GM12865 (cell line): ENCODE data around the gene SPRED2.
"Not testable (repeated sequence)": the region's sequence is repeated elsewhere in the genome, so short reads cannot be mapped to it uniquely, and the experiment has no call there.

Source experiments
- DNase-seq: peaks from one replicate; pipeline ENCODE4 v3.0.0; 2010; ENCODE audit warnings: low read depth
- H3K4me3 ChIP-seq: 2 replicates; pipeline ENCODE4 v1.5.1; 2011; ENCODE audit warnings: mild to moderate bottlenecking, low read depth, low read length, control low read depth
- TF ChIP-seq, protein P1 (sequence below): IDR thresholded peaks from 2 replicates; pipeline ENCODE4 v1.5.1; 2011; ENCODE audit warnings: low read length, control low read depth, low read depth, inconsistent platforms; ENCODE audit not compliant: insufficient read depth; ENCODE audit errors: missing control alignments

Gene SPRED2

DNA sequence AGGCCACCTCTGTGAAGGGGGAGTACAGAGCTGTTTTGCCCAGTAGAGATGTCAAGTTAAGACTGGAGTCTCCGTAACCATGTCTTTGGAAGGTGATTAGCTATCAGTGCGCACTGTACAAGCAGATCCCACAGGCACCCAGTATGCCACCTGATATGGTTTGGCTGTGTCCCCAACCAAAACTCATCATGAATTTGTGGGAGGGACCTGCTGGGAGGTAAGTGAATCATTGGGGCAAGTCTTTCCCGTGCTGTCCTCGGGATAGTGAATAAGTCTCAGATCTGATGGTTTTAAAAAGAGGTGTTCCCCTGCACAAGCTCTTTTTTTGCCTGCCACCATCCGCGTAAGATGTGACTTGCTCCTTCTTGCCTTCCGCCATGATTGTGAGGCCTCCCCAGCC is 114.6 kb downstream of the SPRED2 start:
- DNase-seq, result no peak
- TF ChIP-seq, protein P1, sequence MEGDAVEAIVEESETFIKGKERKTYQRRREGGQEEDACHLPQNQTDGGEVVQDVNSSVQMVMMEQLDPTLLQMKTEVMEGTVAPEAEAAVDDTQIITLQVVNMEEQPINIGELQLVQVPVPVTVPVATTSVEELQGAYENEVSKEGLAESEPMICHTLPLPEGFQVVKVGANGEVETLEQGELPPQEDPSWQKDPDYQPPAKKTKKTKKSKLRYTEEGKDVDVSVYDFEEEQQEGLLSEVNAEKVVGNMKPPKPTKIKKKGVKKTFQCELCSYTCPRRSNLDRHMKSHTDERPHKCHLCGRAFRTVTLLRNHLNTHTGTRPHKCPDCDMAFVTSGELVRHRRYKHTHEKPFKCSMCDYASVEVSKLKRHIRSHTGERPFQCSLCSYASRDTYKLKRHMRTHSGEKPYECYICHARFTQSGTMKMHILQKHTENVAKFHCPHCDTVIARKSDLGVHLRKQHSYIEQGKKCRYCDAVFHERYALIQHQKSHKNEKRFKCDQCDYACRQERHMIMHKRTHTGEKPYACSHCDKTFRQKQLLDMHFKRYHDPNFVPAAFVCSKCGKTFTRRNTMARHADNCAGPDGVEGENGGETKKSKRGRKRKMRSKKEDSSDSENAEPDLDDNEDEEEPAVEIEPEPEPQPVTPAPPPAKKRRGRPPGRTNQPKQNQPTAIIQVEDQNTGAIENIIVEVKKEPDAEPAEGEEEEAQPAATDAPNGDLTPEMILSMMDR, result no peak
- no peak overlapping the region for H3K4me3 ChIP-seq

DNA sequence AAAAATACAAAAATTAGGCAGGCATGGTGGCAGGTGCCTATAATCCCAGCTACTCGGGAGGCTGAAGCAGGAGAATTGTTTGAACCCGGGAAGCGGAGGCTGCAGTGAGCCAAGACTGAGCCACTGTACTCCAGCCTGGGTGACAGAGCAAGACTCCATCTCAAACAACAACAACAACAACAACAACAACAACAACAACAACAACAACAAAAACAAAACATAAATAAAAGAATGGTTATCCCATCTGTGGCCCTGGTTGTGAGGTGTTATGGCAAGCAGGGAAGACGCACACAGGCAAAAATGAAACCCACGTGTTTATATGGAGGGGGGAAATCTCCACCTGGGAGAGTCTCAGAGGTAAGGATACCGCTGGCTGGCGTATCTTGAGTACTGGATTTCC is 115.0 kb downstream of the SPRED2 start:
- not testable (repeated sequence) for H3K4me3 ChIP-seq, DNase-seq

DNA sequence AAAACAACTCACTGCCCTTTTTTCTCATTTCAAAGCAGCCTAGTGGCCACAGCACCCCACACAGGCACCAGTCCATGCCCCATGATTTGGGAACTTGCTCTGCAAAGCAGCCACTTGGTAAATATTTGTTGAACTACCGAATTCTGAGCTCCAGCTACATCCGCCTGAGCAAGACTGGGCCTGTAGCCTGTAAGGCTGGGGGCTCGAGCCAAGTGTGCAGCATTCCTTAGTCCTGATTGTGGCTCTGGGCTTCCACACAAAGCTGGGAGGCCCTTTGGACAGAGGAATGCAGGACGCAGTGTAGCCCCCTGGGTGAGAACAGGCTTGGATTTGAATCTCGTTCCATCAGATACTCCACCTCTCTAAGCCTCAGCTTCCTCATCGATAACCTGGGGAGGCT is 116.3 kb downstream of the SPRED2 start:
- TF ChIP-seq, protein P1, result no peak
- H3K4me3 ChIP-seq, result no peak overlapping the region
- DNase-seq, result no peak

DNA sequence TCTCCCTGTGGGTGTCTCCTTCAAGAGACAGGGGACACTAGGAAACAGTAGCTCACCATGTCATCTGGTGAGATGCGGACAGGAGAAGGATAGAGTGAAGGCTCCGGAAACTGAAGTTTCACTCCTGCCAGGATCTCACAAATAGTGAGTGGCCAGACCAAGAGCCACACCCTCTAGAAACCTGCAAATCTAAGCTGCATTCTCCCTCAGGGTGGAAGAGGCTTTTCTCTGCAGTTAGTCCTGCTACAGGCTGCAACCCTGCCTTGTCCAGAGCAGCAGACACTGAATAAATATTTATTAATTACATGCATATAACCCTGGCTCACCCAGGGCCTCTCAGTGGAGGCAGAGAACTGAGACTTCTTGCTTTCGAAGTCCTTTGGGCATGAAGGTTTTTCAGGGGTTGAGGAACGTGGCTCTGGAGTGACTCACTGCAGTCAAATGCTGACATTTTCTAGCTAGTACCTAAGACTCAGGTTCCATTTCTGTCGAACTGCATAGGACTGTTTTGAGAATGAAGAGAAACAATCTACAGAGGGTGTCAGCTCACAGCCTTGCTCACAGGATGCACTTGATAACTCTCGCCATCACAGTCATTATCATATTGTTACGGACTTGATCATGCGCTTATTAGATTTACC is 117.5 kb downstream of the SPRED2 start:
- H3K4me3 ChIP-seq, result no peak overlapping the region
- no peak for DNase-seq
- TF ChIP-seq, protein P1, result no peak

DNA sequence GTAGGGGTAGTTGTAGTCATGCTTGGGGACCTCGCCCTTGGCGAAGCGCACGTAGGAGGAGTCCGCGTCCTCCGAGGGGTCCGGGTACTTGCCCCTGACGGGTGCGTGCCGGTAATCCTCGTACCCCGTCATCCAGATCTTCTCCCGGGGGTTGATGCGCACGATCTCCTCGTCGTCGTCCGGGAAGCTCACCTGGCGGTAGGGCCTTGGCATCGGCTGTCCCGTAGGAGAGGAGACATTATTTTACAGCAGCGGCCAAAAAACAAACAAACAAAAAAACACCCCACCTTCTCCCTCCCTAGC is 118.5 kb downstream of the SPRED2 start:
- TF ChIP-seq, protein P1, result no peak
- H3K4me3 ChIP-seq, result no peak overlapping the region
- DNase-seq, result no peak

DNA sequence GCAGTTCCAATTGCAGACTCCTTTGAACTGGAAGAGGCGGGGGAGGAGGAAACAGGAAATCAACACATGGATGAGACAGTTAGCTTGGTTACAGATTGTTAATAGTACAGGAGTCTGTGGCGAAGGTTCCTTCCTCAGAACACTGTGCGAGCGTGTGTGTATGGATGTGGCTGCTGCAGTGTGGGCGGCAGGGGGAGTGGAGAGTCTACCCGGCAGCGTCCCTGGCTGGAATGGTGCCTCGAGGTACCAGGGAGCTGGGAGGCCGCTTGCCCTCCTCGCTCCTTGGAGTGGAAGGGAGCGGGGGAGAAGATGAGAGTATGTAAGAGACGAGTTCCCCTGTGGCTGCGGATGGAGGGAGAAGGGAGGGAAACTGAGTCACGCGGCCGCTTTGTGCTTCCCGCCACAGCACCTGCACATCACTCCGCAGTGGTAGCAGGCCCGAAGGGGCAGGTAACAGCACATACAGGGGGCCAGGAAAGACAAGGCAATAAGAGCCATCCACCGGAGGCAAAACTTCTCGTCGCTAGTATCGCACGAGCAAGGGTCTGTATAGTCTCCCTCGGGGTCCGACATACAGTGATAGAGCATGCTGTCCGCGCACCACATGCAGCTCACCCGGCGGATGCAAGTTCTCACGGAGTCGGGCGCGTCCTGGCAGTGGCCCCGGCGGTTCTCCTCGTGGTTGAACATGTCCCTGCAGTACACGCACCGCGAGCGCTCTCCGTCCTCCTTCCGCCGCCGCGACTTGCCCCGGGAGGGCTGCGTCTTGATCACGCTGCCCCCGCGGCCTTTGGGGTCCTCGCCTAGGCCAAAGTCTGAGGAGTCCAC is 119.1 kb downstream of the SPRED2 start:
- TF ChIP-seq, protein P1, result no peak
- no peak overlapping the region for H3K4me3 ChIP-seq
- DNase-seq, result no peak

DNA sequence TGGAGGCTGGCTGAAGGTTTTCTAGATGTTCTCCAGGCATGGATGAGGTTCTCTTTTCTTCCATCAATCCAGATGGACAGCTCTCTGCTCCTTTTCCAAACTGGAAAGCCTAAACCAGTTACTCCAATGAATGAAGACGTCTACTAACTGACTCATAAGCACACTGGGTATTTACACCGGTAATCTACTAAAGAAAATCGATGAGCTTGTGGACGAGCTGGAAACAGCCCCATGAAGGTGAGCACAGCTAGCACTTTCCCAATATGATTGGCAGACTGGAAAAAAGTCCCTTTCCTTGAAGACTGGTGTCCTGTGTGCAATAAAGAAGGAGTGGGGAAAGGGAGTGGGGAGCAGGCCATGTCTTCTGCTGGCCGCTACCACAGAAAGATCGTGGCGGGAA is 120.8 kb downstream of the SPRED2 start:
- no peak overlapping the region for H3K4me3 ChIP-seq
- no peak for DNase-seq
- TF ChIP-seq, protein P1, result no peak
